ENCODE results near the gene MUL1. TPM values are rescaled to one million over a fixed set of nuclear protein-coding genes. Genes with fewer than 3 reads are reported as not detected.

MUL1 gene
- polyA plus RNA-seq, 2 of the 4 experiments (the other 2 are of a cell fraction) = 20.0 to 24.5 TPM

DNA sequence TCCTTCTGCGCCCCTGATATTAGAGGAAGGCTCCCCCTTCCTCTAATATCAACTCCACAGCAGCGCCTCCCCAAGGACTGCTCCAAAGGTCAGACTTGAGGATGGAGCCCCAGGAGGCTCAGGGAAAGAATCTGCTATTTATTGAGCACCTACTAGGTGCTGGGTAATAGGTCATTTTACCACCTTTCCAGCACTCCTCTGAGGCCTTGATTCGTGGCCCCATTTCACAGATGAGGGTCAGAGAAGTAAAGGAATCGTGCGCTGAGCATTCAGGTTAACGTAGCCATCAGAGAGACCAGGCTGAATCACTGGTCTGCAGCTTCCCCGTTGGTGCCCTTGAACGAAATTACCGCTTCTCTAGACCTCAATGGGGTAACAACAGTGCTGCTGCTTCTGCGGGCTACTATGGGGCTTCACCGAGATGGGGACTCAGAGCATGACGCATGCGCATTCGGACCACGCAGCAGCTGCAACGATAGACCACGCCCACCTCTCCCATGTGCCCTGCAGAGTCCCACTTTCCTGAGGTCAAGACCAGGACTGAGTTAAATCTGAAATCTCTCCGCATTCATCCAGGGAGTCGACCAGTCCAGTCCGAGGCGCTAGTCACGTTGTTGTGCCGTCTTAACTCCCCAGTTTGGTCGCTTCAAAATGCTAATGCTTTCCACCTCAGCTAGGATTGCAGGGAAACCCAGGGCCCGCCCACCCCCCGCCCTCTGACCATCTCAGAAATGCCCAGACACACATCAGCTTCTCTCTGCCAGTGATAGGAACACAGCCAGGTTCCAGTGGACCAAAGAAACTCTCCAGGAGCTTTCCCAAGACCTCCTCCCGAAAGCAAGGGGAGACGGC is 34.9 kb downstream of the MUL1 start (continued):
- TF ChIP-seq, protein P1, sequence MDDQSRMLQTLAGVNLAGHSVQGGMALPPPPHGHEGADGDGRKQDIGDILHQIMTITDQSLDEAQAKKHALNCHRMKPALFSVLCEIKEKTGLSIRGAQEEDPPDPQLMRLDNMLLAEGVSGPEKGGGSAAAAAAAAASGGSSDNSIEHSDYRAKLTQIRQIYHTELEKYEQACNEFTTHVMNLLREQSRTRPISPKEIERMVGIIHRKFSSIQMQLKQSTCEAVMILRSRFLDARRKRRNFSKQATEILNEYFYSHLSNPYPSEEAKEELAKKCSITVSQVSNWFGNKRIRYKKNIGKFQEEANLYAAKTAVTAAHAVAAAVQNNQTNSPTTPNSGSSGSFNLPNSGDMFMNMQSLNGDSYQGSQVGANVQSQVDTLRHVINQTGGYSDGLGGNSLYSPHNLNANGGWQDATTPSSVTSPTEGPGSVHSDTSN (IDR thresholded peaks at IDR 0.05) = no peak
- TF ChIP-seq PHF8 (IDR thresholded peaks at IDR 0.05; ENCODE audit: borderline replicate concordance, low read depth) = no peak
- no peak for TF ChIP-seq CEBPB (IDR thresholded peaks at IDR 0.05)
- TF ChIP-seq, protein P2, sequence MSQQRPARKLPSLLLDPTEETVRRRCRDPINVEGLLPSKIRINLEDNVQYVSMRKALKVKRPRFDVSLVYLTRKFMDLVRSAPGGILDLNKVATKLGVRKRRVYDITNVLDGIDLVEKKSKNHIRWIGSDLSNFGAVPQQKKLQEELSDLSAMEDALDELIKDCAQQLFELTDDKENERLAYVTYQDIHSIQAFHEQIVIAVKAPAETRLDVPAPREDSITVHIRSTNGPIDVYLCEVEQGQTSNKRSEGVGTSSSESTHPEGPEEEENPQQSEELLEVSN (IDR thresholded peaks at IDR 0.05; ENCODE audit: borderline replicate concordance, low read depth) = no peak
- TF ChIP-seq NFE2L2 (conservative IDR thresholded peaks at IDR 0.05; ENCODE audit: low read length) = no peak
- no peak for TF ChIP-seq FOSL2 (IDR thresholded peaks at IDR 0.05)
- no peak for TF ChIP-seq FOSL2 (CRISPR knock-in tag; IDR thresholded peaks at IDR 0.05)
- TF ChIP-seq HDAC2 (IDR thresholded peaks at IDR 0.05) = no peak
- TF ChIP-seq POLR2A (IDR thresholded peaks at IDR 0.05; ENCODE audit: low read length) = 0 out of 2 replicates have a peak, but pooled peaks have one; percentile 24
- no peak for TF ChIP-seq ZNF302 (CRISPR knock-in tag; IDR thresholded peaks at IDR 0.05)
- TF ChIP-seq, protein P3, sequence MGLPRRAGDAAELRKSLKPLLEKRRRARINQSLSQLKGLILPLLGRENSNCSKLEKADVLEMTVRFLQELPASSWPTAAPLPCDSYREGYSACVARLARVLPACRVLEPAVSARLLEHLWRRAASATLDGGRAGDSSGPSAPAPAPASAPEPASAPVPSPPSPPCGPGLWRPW (IDR thresholded peaks at IDR 0.05) = no peak
- no peak for TF ChIP-seq CHD2 (IDR thresholded peaks at IDR 0.05; ENCODE audit: low read length, partially characterized antibody)
- no peak for TF ChIP-seq MAZ (IDR thresholded peaks at IDR 0.05; ENCODE audit: borderline replicate concordance, low read depth, low read length)
- TF ChIP-seq HOXB5 (CRISPR knock-in tag; IDR thresholded peaks at IDR 0.05) = no peak
- no peak for TF ChIP-seq MAFK (IDR thresholded peaks at IDR 0.05; ENCODE audit: partially characterized antibody)
- no peak for TF ChIP-seq SREBF2 (IDR thresholded peaks at IDR 0.05)
- TF ChIP-seq FOXS1 (CRISPR knock-in tag; IDR thresholded peaks at IDR 0.05) = no peak
- TF ChIP-seq RARB (CRISPR knock-in tag; IDR thresholded peaks at IDR 0.05) = no peak
- TF ChIP-seq JUN (IDR thresholded peaks at IDR 0.05) = peak in 1 of 2 experiments; percentile 47; a peak in 1 of 5 replicates
- no peak for TF ChIP-seq FOSB (CRISPR knock-in tag; IDR thresholded peaks at IDR 0.05)
- TF ChIP-seq NR3C1 (IDR thresholded peaks at IDR 0.05) = no peak
- no peak for TF ChIP-seq BHLHE40 (IDR thresholded peaks at IDR 0.05; ENCODE audit: low read depth, low read length)
- TF ChIP-seq RNF2 (IDR thresholded peaks at IDR 0.05; ENCODE audit: borderline replicate concordance, low read depth) = no peak
- TF ChIP-seq HOXA7 (CRISPR knock-in tag; IDR thresholded peaks at IDR 0.05) = no peak
- TF ChIP-seq EHMT2 (IDR thresholded peaks at IDR 0.05; ENCODE audit: low read depth) = no peak
- TF ChIP-seq POLR2AphosphoS2 (conservative IDR thresholded peaks at IDR 0.05; ENCODE audit: low read length) = no peak
- TF ChIP-seq EP300 (IDR thresholded peaks at IDR 0.05) = no peak
- TF ChIP-seq TFCP2L1 (CRISPR knock-in tag; IDR thresholded peaks at IDR 0.05) = no peak
- TF ChIP-seq, protein P4, sequence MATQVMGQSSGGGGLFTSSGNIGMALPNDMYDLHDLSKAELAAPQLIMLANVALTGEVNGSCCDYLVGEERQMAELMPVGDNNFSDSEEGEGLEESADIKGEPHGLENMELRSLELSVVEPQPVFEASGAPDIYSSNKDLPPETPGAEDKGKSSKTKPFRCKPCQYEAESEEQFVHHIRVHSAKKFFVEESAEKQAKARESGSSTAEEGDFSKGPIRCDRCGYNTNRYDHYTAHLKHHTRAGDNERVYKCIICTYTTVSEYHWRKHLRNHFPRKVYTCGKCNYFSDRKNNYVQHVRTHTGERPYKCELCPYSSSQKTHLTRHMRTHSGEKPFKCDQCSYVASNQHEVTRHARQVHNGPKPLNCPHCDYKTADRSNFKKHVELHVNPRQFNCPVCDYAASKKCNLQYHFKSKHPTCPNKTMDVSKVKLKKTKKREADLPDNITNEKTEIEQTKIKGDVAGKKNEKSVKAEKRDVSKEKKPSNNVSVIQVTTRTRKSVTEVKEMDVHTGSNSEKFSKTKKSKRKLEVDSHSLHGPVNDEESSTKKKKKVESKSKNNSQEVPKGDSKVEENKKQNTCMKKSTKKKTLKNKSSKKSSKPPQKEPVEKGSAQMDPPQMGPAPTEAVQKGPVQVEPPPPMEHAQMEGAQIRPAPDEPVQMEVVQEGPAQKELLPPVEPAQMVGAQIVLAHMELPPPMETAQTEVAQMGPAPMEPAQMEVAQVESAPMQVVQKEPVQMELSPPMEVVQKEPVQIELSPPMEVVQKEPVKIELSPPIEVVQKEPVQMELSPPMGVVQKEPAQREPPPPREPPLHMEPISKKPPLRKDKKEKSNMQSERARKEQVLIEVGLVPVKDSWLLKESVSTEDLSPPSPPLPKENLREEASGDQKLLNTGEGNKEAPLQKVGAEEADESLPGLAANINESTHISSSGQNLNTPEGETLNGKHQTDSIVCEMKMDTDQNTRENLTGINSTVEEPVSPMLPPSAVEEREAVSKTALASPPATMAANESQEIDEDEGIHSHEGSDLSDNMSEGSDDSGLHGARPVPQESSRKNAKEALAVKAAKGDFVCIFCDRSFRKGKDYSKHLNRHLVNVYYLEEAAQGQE (IDR thresholded peaks at IDR 0.05) = no peak

Data from A549 (cell line).